Glomerular visceral epithelial cell (primary cell): ENCODE measurements around the gene NES.

Source experiments
- DNase-seq: peaks from one replicate; pipeline ENCODE4 v3.0.0-alpha.2; 2016; ENCODE audit errors: extremely low spot score

The NES gene

GRCh38 chr1:156704930-156705320 lies 27.7 kb upstream of the NES start:
- peak; percentile 82 for DNase-seq

- no peak for DNase-seq
Measured at GRCh38 chr1:156704166-156704711, 27.0 kb upstream of the NES start.

GRCh38 chr1:156703741-156704140 lies 26.5 kb upstream of the NES start:
- no peak for DNase-seq

- no peak for DNase-seq
Measured at GRCh38 chr1:156703336-156703735, 26.1 kb upstream of the NES start.

GRCh38 chr1:156700736-156701531 lies 23.7 kb upstream of the NES start:
- DNase-seq = no peak

- no peak for DNase-seq
Measured at GRCh38 chr1:156698995-156699394, 21.8 kb upstream of the NES start.

- peak; percentile 64 for DNase-seq
Measured at GRCh38 chr1:156697481-156697880, 20.3 kb upstream of the NES start.

GRCh38 chr1:156696755-156697154 lies 19.5 kb upstream of the NES start:
- DNase-seq = no peak

GRCh38 chr1:156694690-156694962 lies 17.4 kb upstream of the NES start:
- no peak for DNase-seq

GRCh38 chr1:156693848-156694689 lies 16.9 kb upstream of the NES start:
- DNase-seq = no peak

GRCh38 chr1:156692925-156693847 lies 16.0 kb upstream of the NES start:
- DNase-seq = no peak

GRCh38 chr1:156692441-156692924 lies 15.3 kb upstream of the NES start:
- DNase-seq = no peak

- DNase-seq = peak; percentile 66
Measured at GRCh38 chr1:156691665-156692440, 14.6 kb upstream of the NES start.

- no peak for DNase-seq
Measured at GRCh38 chr1:156691191-156691590, 14.0 kb upstream of the NES start.

- no peak for DNase-seq
Measured at GRCh38 chr1:156690675-156691036, 13.4 kb upstream of the NES start.

GRCh38 chr1:156689953-156690674 lies 12.9 kb upstream of the NES start:
- DNase-seq = peak; percentile 34

GRCh38 chr1:156689035-156689952 lies 12.1 kb upstream of the NES start:
- peak; percentile 89 for DNase-seq

GRCh38 chr1:156684227-156684782 lies 7.1 kb upstream of the NES start:
- peak; percentile 56 for DNase-seq
